ENCODE results near the gene USP35.

The USP35 gene

GRCh38 chr11:78181185-78181584, 7.5 kb upstream of the USP35 start:
- Histone ChIP-seq H4K20me1 (ENCODE audit: insufficient read depth, low read length) (no peaks in the 10 kb centered on the region), H3K4me3 (ENCODE audit: low read length) (no peak overlapping the region), H3K27ac (ENCODE audit: low read length) (no peak overlapping the region), H2AFZ (ENCODE audit: low read length) (no peak overlapping the region), H3K9me3 (replicated peaks; ENCODE audit: insufficient read depth, low read length) (no peaks in the 10 kb centered on the region), H3K9me2 (replicated peaks; ENCODE audit: insufficient read depth, low read length) (no peaks in the 10 kb centered on the region), H3K4me2 (ENCODE audit: low read depth, low read length) (no peak overlapping the region), H3K27me3 (replicated peaks; ENCODE audit: insufficient read depth, low read length) (no peaks in the 10 kb centered on the region), H3K9ac (ENCODE audit: low read length) (no peak overlapping the region), H3K4me1 (ENCODE audit: low read length) (no peaks in the 10 kb centered on the region), H3K79me2 (ENCODE audit: low read length) (no peaks in the 10 kb centered on the region), H3F3A (ENCODE audit: insufficient read depth, low read length) (no peaks in the 10 kb centered on the region), H3K36me3 (replicated peaks; ENCODE audit: insufficient read depth, low read length) (no peaks in the 10 kb centered on the region)
- no peak for DNase-seq
- TF ChIP-seq EZH2 (optimal IDR thresholded peaks at IDR 0.05; ENCODE audit: low read depth, low read length) (no peak), EZH2phosphoT487 (IDR thresholded peaks at IDR 0.05; ENCODE audit: low read length) (no peak)
- TF ChIP-seq, protein P1, sequence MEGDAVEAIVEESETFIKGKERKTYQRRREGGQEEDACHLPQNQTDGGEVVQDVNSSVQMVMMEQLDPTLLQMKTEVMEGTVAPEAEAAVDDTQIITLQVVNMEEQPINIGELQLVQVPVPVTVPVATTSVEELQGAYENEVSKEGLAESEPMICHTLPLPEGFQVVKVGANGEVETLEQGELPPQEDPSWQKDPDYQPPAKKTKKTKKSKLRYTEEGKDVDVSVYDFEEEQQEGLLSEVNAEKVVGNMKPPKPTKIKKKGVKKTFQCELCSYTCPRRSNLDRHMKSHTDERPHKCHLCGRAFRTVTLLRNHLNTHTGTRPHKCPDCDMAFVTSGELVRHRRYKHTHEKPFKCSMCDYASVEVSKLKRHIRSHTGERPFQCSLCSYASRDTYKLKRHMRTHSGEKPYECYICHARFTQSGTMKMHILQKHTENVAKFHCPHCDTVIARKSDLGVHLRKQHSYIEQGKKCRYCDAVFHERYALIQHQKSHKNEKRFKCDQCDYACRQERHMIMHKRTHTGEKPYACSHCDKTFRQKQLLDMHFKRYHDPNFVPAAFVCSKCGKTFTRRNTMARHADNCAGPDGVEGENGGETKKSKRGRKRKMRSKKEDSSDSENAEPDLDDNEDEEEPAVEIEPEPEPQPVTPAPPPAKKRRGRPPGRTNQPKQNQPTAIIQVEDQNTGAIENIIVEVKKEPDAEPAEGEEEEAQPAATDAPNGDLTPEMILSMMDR (IDR thresholded peaks at IDR 0.05; ENCODE audit: low read length) = no peak

- Histone ChIP-seq H4K20me1 (ENCODE audit: insufficient read depth, low read length) (no peaks in the 10 kb centered on the region), H3K9me2 (replicated peaks; ENCODE audit: insufficient read depth, low read length) (no peaks in the 10 kb centered on the region), H2AFZ (ENCODE audit: low read length) (peak overlapping the region; percentile 86), H3K27ac (ENCODE audit: low read length) (no peak overlapping the region), H3F3A (ENCODE audit: insufficient read depth, low read length) (no peaks in the 10 kb centered on the region), H3K79me2 (ENCODE audit: low read length) (0 out of 2 replicates have a peak, but pooled peaks cover 5% of the 10 kb centered on the region), H3K9me3 (replicated peaks; ENCODE audit: insufficient read depth, low read length) (no peaks in the 10 kb centered on the region), H3K4me1 (ENCODE audit: low read length) (peaks cover 15% of the 10 kb centered on the region; the same call in 1 of the 2 replicates), H3K4me2 (ENCODE audit: low read depth, low read length) (peak overlapping the region; percentile 75), H3K27me3 (replicated peaks; ENCODE audit: insufficient read depth, low read length) (no peaks in the 10 kb centered on the region), H3K4me3 (ENCODE audit: low read length) (peak overlapping the region; percentile 89), H3K36me3 (replicated peaks; ENCODE audit: insufficient read depth, low read length) (no peaks in the 10 kb centered on the region), H3K9ac (ENCODE audit: low read length) (peak overlapping the region; percentile 11; the same call in 1 of the 2 replicates)
- no peak for DNase-seq
- TF ChIP-seq, protein P1 (IDR thresholded peaks at IDR 0.05; ENCODE audit: low read length) = no peak
- TF ChIP-seq EZH2phosphoT487 (IDR thresholded peaks at IDR 0.05; ENCODE audit: low read length) = no peak
- no peak for TF ChIP-seq EZH2 (optimal IDR thresholded peaks at IDR 0.05; ENCODE audit: low read depth, low read length)
Measured at GRCh38 chr11:78187366-78188285, 1.1 kb upstream of the USP35 start.

- Histone ChIP-seq H3K27me3 (replicated peaks; ENCODE audit: insufficient read depth, low read length) (no peaks in the 10 kb centered on the region), H3K36me3 (replicated peaks; ENCODE audit: insufficient read depth, low read length) (no peaks in the 10 kb centered on the region), H3K4me1 (ENCODE audit: low read length) (peaks cover 15% of the 10 kb centered on the region; the same call in 1 of the 2 replicates), H3F3A (ENCODE audit: insufficient read depth, low read length) (no peaks in the 10 kb centered on the region), H3K79me2 (ENCODE audit: low read length) (0 out of 2 replicates have a peak, but pooled peaks cover 5% of the 10 kb centered on the region), H3K9ac (ENCODE audit: low read length) (peak overlapping the region; percentile 67), H4K20me1 (ENCODE audit: insufficient read depth, low read length) (no peaks in the 10 kb centered on the region), H3K4me2 (ENCODE audit: low read depth, low read length) (peak overlapping the region; percentile 94), H3K4me3 (ENCODE audit: low read length) (peak overlapping the region; percentile 89), H3K9me2 (replicated peaks; ENCODE audit: insufficient read depth, low read length) (no peaks in the 10 kb centered on the region), H3K27ac (ENCODE audit: low read length) (no peak overlapping the region), H3K9me3 (replicated peaks; ENCODE audit: insufficient read depth, low read length) (no peaks in the 10 kb centered on the region), H2AFZ (ENCODE audit: low read length) (peak overlapping the region; percentile 95)
- no peak for DNase-seq
- TF ChIP-seq, protein P1 (IDR thresholded peaks at IDR 0.05; ENCODE audit: low read length) = no peak
- TF ChIP-seq EZH2phosphoT487 (IDR thresholded peaks at IDR 0.05; ENCODE audit: low read length) (no peak), EZH2 (optimal IDR thresholded peaks at IDR 0.05; ENCODE audit: low read depth, low read length) (no peak)
Measured at GRCh38 chr11:78189174-78189724, 530 bp downstream of the USP35 start.
